IMR-90 (cell line): ENCODE measurements around the gene TYRO3. TPM values are rescaled to one million over a fixed set of nuclear protein-coding genes. Genes with fewer than 3 reads are reported as not detected.

Experiments used
- ATAC-seq: fragments of 200-7000 bp; cut with Tn5 transposase; 2 replicates; pipeline ENCODE4 v1.9.1; 2020; ENCODE audit warnings: low read depth, mild to moderate bottlenecking, moderate library complexity
- BruUV-seq: library from RNA; stranded (reverse); fragments of 400-500 nt; replicated peaks from 2 replicates; lab custom pipeline; 2021; lab: Mats Ljungman, UMichigan
- CTCF ChIA-PET: fragments of 300-600 bp; formaldehyde crosslinking; extraction: SDS; loops from one replicate; lab custom pipeline; 2021; ENCODE audit warnings: antibody characterized with exemption; lab: Yijun Ruan, JAX
- POLR2A ChIA-PET: fragments of 300-600 bp; sonication (Branson Sonifier 250); formaldehyde crosslinking; loops from one replicate; lab custom pipeline; 2022; ENCODE audit warnings: antibody characterized with exemption; ENCODE audit not compliant: unreplicated experiment; lab: Charles Lee
- DNase-seq: peaks from one replicate; pipeline ENCODE4 v3.0.0; 2013
- H2AFZ ChIP-seq: replicated peaks from 2 replicates; pipeline ENCODE3; 2013; ENCODE audit warnings: low read length, mild to moderate bottlenecking; ENCODE audit not compliant: poor library complexity
- H2AK5ac ChIP-seq: 2 replicates; pipeline ENCODE4 v1.6.1; 2013; ENCODE audit warnings: low read depth, low read length, inconsistent platforms
- H2AK9ac ChIP-seq: replicated peaks from 2 replicates; pipeline ENCODE3; 2013; ENCODE audit warnings: mild to moderate bottlenecking, low read depth, low read length, moderate library complexity; ENCODE audit not compliant: poor library complexity
- H2BK120ac ChIP-seq: 2 replicates; pipeline ENCODE4 v1.6.1; 2013; ENCODE audit warnings: low read depth, low read length, inconsistent platforms
- H2BK15ac ChIP-seq: 3 replicates; pipeline ENCODE4 v1.6.1; 2013; ENCODE audit warnings: low read depth, low read length, inconsistent platforms
- H2BK20ac ChIP-seq: 2 replicates; pipeline ENCODE4 v1.6.1; 2013; ENCODE audit warnings: low read depth, mild to moderate bottlenecking, inconsistent platforms, low read length, moderate library complexity
- H2BK5ac ChIP-seq: 2 replicates; pipeline ENCODE4 v1.6.1; 2013; ENCODE audit warnings: mild to moderate bottlenecking, low read depth, low read length, inconsistent platforms; ENCODE audit not compliant: poor library complexity, severe bottlenecking
- H3K14ac ChIP-seq: replicated peaks from 2 replicates; pipeline ENCODE4 v1.6.1; 2013; ENCODE audit warnings: low read depth, low read length, inconsistent platforms
- H3K18ac ChIP-seq: 2 replicates; pipeline ENCODE4 v1.6.1; 2013; ENCODE audit warnings: low read depth, low read length, control low read depth
- H3K23ac ChIP-seq: 2 replicates; pipeline ENCODE4 v1.6.1; 2013; ENCODE audit warnings: low read depth, low read length, inconsistent platforms
- H3K27ac ChIP-seq: 2 replicates; pipeline ENCODE4 v1.5.1; 2013; ENCODE audit warnings: mild to moderate bottlenecking, control low read depth, low read length; ENCODE audit not compliant: insufficient read depth
- H3K27me3 ChIP-seq: 2 replicates; pipeline ENCODE4 v1.6.1; 2013; ENCODE audit warnings: low read length; ENCODE audit not compliant: control insufficient read depth, insufficient read depth
- H3K36me3 ChIP-seq: 2 replicates; pipeline ENCODE4 v1.6.1; 2013; ENCODE audit warnings: low read length, mixed read lengths; ENCODE audit not compliant: control insufficient read depth, insufficient read depth
- H3K4ac ChIP-seq: 2 replicates; pipeline ENCODE4 v1.6.1; 2013; ENCODE audit warnings: low read depth, low read length, inconsistent platforms
- H3K4me1 ChIP-seq: 2 replicates; pipeline ENCODE4 v1.6.1; 2013; ENCODE audit warnings: low read length, mixed read lengths; ENCODE audit not compliant: control insufficient read depth, insufficient read depth
- H3K4me2 ChIP-seq: 2 replicates; pipeline ENCODE4 v1.6.1; 2013; ENCODE audit warnings: low read depth, mild to moderate bottlenecking, control low read depth, low read length, moderate library complexity
- H3K4me3 ChIP-seq: 2 replicates; pipeline ENCODE4 v1.5.1; 2013; ENCODE audit warnings: low read depth, mild to moderate bottlenecking, control low read depth, low read length, moderate library complexity; ENCODE audit not compliant: insufficient read depth
- H3K56ac ChIP-seq: 2 replicates; pipeline ENCODE4 v1.6.1; 2013; ENCODE audit warnings: low read length, inconsistent platforms; ENCODE audit not compliant: insufficient read depth; ENCODE audit errors: extremely low read depth
- H3K79me1 ChIP-seq, 2 experiments: 2 replicates each; pipeline ENCODE4 v1.6.1; 2013; ENCODE audit warnings: low read length in 2 of 2, inconsistent platforms in 1 of 2, low read depth in 1 of 2
- H3K9ac ChIP-seq: 2 replicates; pipeline ENCODE4 v1.6.1; 2013; ENCODE audit warnings: low read depth, low read length, control low read depth
- H3K9me1 ChIP-seq: 2 replicates; pipeline ENCODE4 v1.6.1; 2013; ENCODE audit warnings: low read length, inconsistent platforms; ENCODE audit not compliant: insufficient read depth
- H3K9me3 ChIP-seq: 2 replicates; pipeline ENCODE4 v1.6.1; 2013; ENCODE audit warnings: low read length; ENCODE audit not compliant: control insufficient read depth, insufficient read depth
- H4K20me1 ChIP-seq: 2 replicates; pipeline ENCODE4 v1.6.1; 2013; ENCODE audit warnings: low read length, inconsistent platforms; ENCODE audit not compliant: insufficient read depth
- H4K5ac ChIP-seq: 2 replicates; pipeline ENCODE4 v1.6.1; 2013; ENCODE audit warnings: mild to moderate bottlenecking, low read depth, low read length, control low read depth
- H4K8ac ChIP-seq, 2 experiments: 2 replicates each; pipeline ENCODE4 v1.6.1; 2013; ENCODE audit warnings: low read depth in 2 of 2, low read length in 2 of 2, control low read depth in 1 of 2, inconsistent platforms in 1 of 2
- H4K91ac ChIP-seq: 2 replicates; pipeline ENCODE4 v1.6.1; 2013; ENCODE audit warnings: low read depth, low read length, inconsistent platforms; ENCODE audit not compliant: insufficient read depth
- BHLHE40 ChIP-seq: fragments of 150-350 bp; IDR thresholded peaks from 2 replicates; pipeline ENCODE4 v1.6.1; 2016; ENCODE audit warnings: mild to moderate bottlenecking, low read depth, low read length
- CEBPB ChIP-seq: IDR thresholded peaks from 2 replicates; pipeline ENCODE4 v1.6.1; 2012; ENCODE audit warnings: low read depth, low read length, improper control_type of control experiment
- MAZ ChIP-seq: IDR thresholded peaks from 2 replicates; pipeline ENCODE4 v1.6.1; 2012; ENCODE audit warnings: low read depth, mild to moderate bottlenecking, low read length, improper control_type of control experiment, moderate library complexity, borderline replicate concordance
- WGBS, 2 experiments: methylation state at CpG; one replicate each; pipeline versions ENCODE4 v1.1.5 to v1.1.7; 2013; ENCODE audit warnings: missing lambda C conversion rate in 2 of 2; ENCODE audit not compliant: insufficient read length in 1 of 2; ENCODE audit errors: extremely low coverage in 2 of 2; 5-methylcytosine and 5-hydroxymethylcytosine counted together
- dilution Hi-C: fragments of 300-500 bp; cut with HindIII; formaldehyde crosslinking; loops from one replicate; pipeline ENCODE4 v1.14.3; 2018; ENCODE audit warnings: low sequenced_read_pairs; ENCODE audit not compliant: unreplicated experiment
- in situ Hi-C: fragments of 300-500 bp; cut with MboI; formaldehyde crosslinking; loops from 3 replicates; pipeline ENCODE4 v1.14.3; 2019; ENCODE audit warnings: low sequenced_read_pairs, inconsistent platforms, mixed read lengths
- intact Hi-C: fragments of 100-400 bp; cut with micrococcal nuclease; formaldehyde crosslinking; loops from 2 replicates; pipeline ENCODE4 v1.10.0; 2022
- polyA plus RNA-seq, 3 experiments: library from polyadenylated mRNA; depleted of rRNA; stranded (reverse); fragments of >200 nt; gene quantifications; 2 replicates each; pipeline ENCODE4 v1.2.3, GENCODE V29; 2012; ENCODE audit warnings: low replicate concordance in 1 of 3
- total RNA-seq: library from RNA; depleted of rRNA; stranded (reverse); fragments of >200 nt; gene quantifications from 2 replicates; pipeline ENCODE4 v1.2.3, GENCODE V29; 2012

Gene TYRO3
- total and polyA plus RNA-seq, 2 of the 4 experiments (the other 2 are of a cell fraction), result 11.5 to 18.4 TPM

DNA sequence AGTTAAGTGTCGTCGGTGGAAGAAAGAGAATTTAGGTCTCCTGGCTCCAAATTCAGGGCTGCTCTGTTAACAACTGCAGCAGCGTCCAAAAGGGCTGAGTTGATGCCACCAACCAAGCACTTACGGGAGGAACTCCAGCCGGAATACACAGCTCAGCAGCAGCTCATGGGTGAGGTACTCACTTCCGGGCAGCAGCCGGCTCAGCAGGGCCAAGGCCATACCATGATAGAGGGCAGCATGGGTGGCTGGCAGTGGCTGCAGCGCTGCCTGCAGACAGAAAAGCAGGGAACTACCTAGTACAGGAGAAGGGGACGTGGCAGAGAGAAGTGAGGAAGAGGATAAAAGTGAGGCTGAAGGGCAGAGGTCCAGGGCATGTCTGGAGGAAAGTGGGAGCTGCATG lies 37.4 kb upstream of the TYRO3 start:
- POLR2A ChIA-PET, result no interaction called here
- Histone ChIP-seq H3K79me1 (no peaks in the 10 kb centered on the region), H4K8ac (no peak overlapping the region), H3K36me3 (peaks cover 51% of the 10 kb centered on the region), H2BK5ac (no peak overlapping the region), H3K27me3 (no peaks in the 10 kb centered on the region), H3K9me1 (no peaks in the 10 kb centered on the region; the same call in 1 of the 2 replicates), H3K4me3 (no peak overlapping the region), H3K18ac (no peak overlapping the region), H2AFZ (no peak overlapping the region), H3K14ac (no peak overlapping the region), H3K9ac (no peak overlapping the region), H3K4ac (no peak overlapping the region), H4K91ac (no peak overlapping the region), H3K9me3 (no peaks in the 10 kb centered on the region), H4K5ac (no peak overlapping the region), H2BK20ac (no peak overlapping the region), H3K23ac (no peak overlapping the region), H2AK9ac (no peak overlapping the region), H2AK5ac (no peak overlapping the region), H3K56ac (no peak overlapping the region), H4K20me1 (no peaks in the 10 kb centered on the region), H2BK15ac (no peak overlapping the region), H3K4me1 (no peaks in the 10 kb centered on the region), H3K4me2 (no peak overlapping the region), H2BK120ac (no peak overlapping the region), H3K27ac (no peak overlapping the region)
- in situ Hi-C loops, result no loop called here
- no TSS peak for BruUV-seq
- TF ChIP-seq CEBPB (no peak), MAZ (no peak), BHLHE40 (no peak)
- CTCF ChIA-PET, result no interaction called here
- intact Hi-C loops, result no loop called here
- ATAC-seq (no peak), DNase-seq (no peak)
- dilution Hi-C loops, result no loop called here
- WGBS, 2 experiments, result 91% methylated on average over 7 of the region's 9 CpGs; no CpG with 5 or more reads in 1 of the 2 experiments
